Activated T-cell treated with anti-CD3 and anti-CD28 coated beads for 1 hour (primary cell): ENCODE measurements around the gene STARD10.
A peak's percentile ranks its signal among the peaks of the same experiment; 100 is the strongest.
"Not testable (repeated sequence)": the region's sequence is repeated elsewhere in the genome, so short reads cannot be mapped to it uniquely, and the experiment has no call there.

Source experiments
- DNase-seq: peaks from one replicate; pipeline ENCODE4 v3.0.0-alpha.2; 2020; ENCODE audit warnings: low read depth

STARD10 gene

DNA sequence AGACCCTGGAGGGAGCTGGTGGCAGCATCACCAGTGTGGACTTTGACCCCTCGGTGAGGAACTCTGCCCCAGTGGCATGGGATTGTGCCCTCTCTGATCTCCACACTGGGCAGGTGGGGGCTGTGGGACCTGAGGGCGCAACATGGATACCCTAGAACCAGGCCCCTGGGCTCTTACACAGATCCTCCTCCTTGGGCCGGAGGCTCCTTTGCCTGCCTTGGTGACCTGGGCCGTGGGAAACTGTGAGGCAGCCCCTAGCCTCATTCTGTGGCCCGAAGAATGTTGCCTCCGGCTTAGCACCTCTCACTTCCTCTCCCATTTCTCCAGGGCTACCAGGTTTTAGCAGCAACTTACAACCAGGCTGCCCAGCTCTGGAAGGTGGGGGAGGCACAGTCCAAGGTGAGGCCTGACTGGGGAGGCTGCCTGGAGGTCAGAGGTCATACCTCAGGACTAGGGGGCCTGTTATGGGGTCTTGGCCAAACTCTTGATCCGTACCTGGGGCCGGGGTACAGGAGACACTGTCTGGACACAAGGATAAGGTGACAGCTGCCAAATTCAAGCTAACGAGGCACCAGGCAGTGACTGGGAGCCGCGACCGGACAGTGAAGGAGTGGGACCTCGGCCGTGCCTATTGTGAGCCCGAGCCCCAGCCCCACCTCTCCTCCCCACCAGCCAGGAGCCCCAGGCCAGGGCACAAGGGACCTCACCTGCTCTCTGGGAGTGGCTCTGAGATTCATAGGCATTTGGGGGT lies 32.5 kb upstream of the STARD10 start:
- DNase-seq: no peak

DNA sequence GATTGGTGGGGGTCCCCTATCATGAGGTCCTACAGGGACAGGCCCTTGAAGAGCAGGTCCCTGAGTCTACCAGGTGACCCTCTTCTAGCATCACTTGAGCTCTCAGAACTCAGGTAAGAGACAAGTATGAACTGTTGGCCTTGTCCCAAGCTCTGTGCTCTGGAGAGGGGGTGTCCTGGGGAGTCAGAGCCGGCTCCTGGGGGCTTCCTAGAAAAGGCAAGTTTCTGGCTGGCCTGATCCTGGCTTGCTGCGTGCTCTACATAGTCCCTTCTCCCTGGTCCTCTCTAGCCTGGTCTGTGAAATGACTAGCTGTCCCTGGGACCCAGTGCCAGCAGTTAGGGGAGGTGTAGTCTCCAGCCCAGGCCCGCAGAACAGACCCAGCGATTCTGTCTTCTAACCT lies 31.8 kb upstream of the STARD10 start:
- no peak for DNase-seq

DNA sequence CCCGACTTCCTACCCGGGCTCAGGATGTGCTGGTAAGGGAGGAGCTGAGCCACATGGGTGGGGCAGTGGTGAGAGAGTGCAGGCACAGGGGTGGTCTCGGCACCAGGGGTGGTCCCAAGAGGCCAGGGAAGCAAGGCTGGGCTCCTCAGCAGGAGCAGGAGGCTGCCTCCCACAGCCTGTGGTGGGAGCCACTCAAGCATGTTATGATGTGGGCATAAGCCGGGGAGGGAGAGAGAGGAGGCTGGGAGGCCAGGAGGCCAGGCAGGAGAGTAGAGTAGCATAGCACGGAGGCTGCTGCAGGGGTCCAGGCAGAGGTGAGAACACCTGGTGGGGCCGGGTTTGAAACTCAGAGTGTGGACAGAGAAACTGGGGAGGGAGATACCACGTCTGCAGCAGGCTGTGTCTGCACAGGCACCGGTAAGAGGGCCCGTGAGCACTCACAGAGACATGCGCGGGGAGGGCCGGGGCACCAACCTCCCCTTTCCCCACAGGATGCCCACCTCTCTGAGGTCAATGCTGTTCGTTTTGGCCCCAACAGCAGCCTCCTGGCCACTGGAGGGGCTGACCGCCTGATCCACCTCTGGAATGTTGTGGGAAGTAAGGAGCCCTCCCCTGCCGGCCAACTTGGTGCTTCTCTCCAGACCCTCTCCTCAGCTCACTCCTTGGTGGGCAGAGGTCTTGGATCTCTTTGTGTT lies 31.1 kb upstream of the STARD10 start:
- DNase-seq: no peak

DNA sequence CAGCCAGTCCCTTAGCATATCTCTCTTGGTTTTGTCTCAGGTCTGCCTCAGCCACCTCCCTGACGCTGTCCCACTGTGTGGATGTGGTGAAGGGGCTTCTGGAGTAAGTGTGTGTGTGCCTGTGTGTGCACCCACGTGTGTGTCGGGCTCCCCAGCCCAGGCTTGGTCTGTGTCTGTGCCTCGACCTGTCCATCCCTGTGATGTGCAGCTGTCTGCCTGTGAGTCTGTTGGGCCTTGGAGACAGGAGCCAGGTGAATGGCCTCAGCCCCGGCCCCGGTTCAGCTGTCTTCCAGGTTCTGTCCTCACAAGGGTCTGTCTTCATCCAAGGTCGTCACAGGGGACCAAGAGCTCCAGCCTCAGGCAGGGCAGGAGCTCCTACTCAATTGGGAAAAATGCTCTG lies 30.2 kb upstream of the STARD10 start:
- no peak for DNase-seq

DNA sequence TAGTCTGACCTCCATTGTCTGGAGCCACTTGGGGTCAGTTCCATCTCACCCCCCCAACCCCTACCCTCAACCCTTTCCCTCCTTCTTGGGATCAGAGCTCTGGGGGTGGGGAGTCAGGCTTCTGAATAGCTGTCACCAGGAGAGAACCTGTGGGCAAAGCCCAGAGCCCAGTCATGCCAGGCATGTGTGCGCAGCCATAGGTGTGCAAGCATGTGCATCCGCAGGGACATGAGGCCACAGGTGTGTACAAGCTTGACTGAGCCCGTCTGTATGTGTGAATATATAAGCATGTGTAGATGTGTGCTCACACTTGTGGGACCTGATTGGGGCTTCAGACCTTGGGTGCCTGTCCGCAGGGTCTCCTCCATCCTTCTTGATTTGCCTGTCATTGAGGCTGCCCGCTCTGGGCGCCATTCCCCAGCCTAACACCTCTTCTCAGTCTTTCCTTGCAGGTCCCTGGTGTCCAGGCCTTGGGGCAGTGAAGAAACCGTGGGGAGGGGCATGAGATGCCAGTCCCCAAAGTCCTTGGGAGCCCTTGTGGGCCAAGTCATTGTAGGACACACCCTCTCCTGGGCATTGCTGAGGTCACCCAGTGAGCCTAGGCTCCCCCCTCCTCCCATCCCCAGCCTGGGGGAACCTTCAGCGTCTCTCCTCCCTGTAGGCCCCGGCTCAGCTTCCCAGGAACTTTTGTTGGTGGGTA lies 29.4 kb upstream of the STARD10 start:
- DNase-seq: no peak

DNA sequence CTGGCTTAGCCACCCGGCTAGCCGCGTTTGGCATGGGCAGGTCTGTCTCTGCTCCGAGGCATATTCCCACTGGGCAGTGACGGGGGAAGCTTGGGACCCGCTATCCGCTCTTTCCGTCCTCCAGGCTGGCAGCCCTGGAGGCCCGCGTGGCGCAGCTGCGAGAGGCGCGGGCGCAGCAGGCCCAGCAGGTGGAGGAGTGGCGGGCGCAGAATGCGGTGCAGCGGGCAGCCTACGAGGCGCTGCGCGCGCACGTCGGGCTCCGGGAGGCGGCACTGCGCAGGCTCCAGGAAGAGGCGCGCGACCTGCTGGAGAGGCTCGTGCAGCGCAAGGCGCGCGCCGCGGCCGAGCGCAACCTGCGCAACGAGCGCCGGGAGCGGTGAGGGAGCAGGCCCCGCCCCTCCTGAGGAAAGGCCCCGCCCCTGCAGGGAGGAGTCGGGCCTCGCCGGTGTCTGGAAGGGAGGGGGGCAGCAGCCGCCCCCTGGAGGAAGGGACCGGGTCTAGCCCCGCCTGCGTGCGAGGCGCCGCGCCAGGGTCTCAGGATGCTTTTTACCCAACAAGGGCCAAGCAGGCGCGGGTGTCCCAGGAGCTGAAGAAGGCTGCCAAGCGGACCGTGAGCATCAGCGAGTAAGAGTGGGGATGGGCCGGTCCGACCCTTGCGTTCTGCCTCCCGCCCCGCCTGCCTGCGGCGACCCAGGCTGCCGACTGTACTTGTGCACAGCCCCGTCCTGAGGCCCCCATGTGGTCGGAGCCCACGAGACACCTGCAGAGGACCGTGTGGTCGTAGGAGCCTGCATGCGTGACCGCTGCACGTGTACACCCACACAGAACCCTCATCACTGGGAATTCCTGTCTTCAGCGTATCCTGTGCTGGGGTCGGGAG lies 28.3 kb upstream of the STARD10 start:
- DNase-seq: peak; percentile 71

DNA sequence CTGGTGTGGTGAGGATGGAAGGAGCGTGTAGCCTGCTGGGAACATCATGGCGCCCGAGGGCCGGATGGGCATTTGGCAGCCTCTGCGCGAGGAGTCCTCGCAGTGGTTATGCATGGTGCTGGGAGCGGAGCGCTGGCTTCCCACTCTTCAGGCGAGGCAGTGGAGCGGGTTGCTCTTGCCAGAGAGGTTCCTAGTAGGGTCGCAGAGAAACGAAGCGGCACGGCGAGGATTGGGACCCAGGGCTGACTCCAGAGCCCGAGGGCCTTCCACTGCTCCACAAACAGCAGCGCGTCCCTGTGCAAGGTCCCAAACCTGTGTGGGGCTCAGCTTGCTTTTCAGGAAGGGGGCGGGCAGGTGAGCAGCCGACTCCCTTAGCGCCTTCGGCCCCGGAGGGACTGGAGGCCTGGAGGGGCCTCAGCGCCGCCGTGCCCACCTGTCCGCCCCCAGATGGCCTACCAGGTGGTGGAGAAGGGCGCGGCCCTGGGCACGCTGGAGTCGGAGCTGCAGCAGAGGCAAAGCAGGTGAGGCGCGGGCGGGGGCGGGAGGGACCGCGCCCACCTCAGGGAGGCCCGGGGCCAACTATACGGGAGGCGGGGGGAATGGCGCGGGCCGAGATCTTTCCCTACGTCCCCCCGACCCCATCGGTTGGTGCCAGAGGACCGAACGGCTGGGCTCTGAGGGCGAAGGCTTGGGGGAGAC lies 27.5 kb upstream of the STARD10 start:
- DNase-seq: no peak

DNA sequence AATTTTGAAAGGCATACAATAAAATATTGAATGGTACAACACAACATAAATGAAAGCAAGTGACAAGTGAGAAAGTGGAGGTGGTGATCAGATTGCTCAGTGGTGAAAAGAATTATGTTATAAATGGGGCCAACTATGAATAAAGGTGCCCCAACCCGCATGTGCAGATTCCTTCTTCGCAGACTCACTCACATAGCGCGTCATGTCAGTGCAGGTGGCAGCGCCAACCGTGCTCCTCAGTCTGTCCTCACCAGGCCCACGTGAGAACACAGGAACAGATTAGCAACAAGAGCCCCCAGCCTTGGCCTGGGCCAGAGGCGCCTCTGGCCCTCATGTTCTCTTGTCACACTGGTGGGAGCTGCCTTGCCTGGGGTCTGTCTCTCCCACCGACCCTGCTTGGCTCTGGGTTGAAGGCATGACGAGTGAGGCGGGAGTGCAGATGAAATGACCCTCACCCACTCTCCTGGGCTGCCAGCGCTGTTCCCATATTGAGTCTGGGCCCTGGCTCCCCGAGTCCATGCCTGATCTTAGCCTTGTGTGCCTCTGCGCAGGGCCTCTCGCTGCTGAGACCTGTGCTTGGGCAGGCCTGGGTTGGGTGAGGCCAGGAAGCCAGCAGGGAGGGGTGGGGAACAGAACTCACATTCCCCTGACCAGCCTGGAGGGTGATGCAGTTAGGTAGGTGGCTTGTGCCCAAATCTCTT lies 26.7 kb upstream of the STARD10 start:
- DNase-seq: no peak

DNA sequence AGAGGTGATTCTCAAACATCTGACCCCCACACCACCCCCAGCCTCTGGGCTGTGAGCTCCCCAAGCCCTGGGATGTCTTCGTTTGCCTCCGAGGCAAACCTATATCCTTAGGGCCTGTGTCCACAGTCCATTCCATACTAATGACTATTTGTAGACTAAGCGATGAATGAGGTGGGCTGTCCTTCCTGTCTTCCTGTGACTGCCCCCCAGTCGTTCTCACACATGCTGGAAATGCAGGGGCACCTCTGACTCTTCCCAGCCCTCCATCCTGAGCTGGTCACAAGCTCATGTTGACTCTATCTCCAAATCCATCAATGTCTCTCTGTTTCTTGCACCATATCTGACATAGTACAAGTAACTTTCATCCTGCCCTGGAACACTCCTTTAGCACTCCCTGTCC lies 25.1 kb upstream of the STARD10 start:
- no peak for DNase-seq

DNA sequence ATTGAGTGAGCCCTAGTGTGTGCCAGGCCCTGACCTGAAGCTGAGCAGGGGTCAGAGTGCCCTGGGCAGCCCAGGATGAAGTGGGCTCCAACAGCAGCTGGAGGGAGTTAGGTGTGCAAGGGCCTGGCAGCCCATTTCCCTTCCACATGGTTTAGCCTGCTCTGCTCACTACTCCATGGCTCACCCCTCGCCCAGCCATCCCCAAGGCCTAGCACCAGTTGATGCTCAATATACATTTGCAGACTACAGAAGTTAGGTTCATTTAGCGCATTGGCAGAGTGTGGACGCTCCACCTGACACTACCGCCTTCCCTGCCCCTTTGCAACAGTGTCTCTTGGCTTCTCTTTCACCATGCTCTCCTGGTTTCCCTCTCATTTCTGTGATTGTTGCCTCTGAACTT lies 24.1 kb upstream of the STARD10 start:
- DNase-seq: no peak

DNA sequence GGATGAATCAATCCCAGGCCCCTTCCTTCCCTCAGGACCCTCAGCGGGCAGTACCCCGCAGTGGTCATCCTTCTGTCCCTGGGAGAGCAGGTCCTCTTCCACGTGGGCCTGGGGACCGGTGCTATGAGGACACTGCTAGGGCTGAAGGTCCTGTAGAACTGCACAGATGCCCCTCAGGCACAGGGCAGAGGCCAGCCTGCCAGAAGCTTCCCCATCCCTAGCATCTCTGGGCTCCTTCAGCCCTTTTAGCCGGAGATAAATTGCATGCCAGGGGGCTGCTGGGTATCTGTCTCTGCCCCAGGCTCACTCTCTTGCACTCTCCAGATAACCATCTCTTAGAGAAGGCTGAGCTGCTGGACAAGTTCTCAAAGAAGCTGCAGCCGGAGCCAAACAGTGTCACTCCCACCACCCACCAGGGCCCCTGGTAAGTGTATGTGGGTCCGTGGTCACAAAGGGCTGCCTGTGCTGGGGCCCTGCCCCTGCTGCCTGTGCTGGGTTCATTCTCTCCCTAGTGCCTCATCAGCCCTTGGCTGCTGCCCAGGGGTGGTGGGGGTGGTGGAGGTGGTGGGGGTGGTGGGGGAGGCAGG lies 22.6 kb upstream of the STARD10 start:
- no peak for DNase-seq

DNA sequence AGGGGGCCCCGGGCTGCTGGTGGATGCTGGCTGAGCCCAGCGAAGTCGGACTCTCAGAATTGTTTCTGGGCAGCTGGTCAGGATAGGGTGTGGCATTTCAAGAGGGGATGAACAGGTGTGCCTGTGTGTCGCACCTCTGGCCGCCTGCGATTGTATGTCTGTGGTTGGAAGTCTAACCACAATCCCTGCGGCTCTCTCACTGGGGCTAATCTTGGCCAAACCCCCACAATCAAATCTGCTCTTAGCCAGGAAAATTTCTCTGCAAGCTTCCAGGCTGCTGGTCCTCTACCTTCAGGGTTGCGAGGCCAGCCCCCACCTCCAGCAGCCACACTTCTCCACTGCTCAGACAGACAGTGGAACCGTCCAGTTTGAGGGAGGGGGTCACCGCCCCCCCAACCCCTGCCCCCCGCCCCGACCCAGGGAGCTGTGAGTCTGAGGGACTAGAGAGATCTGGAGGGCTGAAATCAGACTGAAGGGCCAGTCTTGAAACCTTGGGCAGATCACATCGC lies 21.3 kb upstream of the STARD10 start:
- no peak for DNase-seq

DNA sequence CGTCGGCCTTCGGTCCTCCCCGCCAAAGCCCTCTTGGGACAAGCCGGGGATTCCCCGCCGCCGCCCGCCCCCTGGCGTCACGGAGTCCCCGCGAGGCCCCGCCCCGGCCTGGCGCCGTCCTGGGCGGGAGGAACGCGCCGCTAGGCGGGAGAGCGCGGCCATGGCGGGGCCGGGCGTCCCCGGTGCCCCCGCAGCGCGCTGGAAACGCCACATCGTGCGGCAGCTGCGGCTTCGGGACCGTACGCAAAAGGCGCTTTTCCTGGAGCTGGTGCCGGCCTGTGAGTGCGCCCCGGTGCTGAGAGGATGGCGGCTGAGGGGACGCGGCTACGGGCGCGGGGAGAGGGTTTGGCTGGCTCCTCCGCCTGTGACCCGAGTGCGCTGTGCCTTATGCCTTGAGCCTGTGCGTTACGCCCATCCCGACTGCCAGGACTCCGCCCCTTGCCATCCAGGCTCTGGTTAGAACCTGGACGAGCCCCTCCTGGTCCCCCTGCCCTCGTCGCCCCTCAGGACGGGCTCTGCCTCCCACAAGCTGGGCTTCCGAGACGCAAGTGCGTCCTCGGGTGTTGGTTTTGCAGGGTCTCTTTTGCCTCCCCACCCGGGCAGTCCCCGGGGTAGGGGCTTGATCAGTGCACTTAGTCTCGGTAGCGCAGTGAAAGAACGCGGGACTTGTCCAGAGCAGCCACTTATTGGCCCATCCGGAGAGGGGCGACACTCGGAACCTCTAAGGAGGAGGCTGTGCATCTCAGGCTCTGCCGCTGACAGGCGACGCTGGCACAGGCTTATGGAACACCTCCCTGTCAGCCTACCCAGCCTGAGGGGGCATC lies 20.7 kb upstream of the STARD10 start, which contains the start of gene ATG16L2:
ATG16L2 (plus strand) TSS at position 126 of the 824 bp plus-strand sequence; CDS start at position 161, 35 bp downstream.
- DNase-seq: peak; percentile 83

DNA sequence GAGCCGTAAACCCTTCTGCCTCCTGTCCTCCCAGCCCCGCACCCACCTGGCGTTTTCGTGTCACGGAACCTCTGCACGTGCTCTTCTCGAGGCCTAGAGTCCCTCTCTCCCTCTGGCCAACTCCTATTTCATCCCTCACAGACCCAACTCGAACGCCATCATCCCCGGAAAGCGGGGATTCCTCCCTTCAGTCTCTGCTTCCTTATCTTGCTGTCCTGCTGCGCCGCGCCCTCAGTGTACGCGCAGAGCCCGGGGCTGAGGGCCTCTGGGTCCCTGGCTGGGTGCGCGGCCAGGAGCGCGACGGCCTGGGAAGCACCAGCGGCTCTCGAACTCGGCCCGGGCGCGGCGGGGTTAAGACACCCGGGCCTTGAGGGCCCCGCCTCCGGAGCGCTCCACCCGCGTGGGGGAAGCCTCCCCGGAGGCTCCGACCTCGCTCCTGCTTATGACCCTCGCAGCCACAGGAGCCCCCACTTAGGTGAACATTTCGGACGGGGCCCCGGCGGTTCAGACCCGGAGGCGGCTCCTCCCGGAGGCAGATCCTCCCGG lies 20.0 kb upstream of the STARD10 start:
- peak; percentile 76 for DNase-seq

DNA sequence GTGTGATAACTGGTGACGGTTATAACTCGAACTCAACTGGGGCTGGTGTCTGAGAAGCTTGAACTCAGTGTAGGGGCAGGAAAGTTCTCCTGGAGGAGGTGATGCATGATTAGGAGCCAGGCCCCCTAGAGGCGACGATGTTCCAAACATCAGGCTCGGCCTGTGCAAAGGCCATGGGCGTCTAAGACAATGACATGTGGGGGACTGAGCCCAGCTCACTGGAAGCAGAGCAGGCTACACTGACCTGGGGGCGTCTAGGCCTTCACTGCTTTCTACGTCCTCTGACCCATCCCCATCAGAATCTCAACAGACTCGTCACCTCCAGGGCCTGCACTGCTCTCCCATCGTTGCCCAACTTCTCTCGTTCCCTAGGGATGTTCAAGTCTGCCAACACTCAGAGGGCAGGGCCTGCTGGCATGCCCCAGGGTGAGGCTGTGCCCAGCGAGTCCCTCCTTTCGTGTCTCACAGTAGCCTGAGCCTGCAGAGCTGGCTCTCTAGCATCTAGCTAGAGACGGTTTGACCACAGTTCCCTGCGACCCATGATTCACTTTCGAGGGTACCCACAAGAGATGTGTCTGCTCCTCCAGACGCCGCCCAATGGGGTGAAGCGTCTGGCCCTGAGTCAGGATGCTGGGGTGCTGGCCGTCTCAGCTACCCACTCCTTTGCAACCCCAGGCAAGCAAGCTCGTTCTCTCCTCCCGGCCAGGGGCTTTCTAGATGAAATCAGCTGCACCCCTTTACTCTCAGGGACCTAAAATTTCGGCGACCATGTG lies 19.3 kb upstream of the STARD10 start:
- peak; percentile 37 for DNase-seq

DNA sequence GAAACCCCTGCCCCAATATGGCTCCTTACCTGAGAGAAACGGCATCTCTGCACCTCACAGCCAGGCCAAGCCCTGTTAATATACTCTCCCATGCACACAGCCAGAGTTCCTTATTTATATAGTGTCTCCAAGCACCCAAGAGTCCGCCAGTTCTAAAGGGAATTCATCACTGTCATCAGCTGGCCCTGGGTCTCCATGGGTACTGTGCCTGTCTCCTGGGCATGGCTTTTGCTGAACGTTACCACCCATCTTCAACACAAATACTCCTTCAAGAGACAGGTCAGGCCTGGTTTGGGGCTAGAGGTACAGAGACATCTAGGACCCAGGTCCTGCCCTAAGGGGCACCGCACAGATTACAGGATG lies 18.7 kb upstream of the STARD10 start:
- DNase-seq: no peak

DNA sequence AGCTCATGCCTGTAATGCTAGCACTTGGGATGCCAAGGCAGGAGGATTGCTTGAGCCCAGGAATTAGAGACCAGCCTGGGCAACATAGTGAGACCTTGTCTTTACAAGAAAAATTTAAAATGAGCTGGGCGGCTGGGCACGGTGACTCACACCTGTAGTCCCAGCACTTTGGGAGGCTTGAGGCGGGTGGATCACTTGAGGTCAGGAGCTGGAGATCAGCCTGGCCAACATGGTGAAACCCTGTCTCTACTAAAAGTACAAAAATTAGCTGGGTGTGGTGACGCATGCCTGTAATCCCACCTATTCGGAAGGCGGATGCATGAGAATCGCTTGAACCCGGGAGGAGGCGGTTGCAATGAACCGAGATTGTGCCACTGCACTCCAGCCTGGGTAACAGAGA lies 17.8 kb upstream of the STARD10 start:
- not testable (repeated sequence) for DNase-seq

DNA sequence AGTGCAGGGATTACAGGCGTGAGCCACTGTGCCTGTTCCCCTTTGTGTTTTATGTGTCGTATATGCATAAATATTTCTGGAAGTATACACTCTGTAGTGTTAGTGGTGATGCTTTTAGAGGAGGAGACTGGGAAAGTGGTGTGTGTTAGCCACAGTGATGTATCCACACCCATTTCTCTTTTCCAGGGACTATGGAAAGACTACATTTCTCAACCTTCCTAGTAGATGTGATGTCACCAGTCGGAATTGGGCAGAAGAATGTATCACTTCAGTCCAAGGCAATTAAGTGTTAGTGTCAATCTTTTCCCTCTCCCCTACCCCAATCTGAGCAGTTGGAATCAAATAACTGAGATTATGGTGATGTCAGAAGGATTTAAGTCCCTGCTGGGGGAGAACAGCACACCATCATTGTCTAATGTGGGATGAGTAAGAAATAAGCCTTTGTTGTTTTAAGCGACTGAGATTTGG lies 14.5 kb upstream of the STARD10 start:
- no peak for DNase-seq
